GM21529 (cell line): ENCODE data around the gene FIBCD1.
"Not testable (repeated sequence)": the region's sequence is repeated elsewhere in the genome, so short reads cannot be mapped to it uniquely, and the experiment has no call there.

Source experiments
- ATAC-seq: cut with Tn5 transposase; IDR thresholded peaks from one replicate; pipeline ENCODE4 v1.9.1; 2021; ENCODE audit not compliant: unreplicated experiment

FIBCD1 gene

DNA sequence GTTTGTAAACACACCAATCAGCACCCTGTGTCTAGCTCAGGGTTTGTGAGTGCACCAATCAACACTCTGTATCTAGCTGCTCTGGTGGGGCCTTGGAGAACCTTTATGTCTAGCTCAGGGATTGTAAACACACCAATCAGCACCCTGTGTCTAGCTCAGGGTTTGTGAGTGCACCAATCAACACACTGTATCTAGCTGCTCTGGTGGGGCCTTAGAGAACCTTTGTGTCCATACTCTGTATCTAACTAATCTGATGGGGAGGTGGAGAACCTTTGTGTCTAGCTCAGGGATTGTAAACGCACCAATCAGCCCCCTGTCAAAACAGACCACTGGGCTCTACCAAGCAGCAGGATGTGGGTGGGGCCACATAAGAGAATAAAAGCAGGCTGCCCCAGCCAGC, 28.4 kb downstream of the FIBCD1 start:
- not testable (repeated sequence) for ATAC-seq

DNA sequence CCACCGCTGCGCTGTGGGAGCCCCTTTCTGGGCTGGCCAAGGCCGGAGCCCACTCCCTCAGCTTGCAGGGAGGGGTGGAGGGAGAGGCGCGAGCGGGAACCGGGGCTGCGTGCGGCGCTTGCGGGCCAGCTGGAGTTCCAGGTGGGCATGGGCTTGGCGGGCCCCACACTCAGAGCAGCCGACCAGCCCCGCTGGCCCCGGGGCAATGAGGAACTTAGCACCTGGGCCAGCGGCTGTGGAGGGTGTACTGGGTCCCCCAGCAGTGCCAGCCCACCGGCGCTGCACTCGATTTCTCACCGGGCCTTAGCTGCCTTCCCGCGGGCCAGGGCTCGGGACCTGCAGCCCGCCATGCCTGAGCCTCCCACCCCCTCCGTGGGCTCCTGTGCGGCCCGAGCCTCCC, 29.0 kb downstream of the FIBCD1 start:
- ATAC-seq, result not testable (repeated sequence)

DNA sequence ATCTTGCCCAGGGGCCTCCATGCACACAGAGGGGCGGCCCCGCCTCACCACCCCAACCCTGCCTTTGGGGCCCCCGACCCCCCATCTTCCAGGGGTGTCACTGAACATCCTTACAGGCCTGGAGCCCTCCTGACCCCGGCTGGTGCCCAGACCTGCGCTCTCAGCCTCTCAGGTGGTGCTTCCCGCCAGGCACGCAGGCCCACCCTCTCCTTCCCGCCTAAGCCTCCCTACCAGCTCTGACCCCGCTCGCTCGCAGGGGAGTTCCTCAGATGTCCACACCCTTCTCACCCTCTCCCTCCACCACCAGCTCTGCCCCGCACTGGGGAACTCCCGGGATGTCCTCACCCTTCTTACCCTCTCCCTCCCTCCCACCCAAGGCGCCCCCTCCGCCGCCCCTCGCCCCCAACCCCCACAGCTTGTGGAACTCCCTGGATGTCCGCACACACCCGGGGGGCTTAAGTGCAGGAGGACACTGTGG, 30.1 kb downstream of the FIBCD1 start:
- no peak for ATAC-seq

DNA sequence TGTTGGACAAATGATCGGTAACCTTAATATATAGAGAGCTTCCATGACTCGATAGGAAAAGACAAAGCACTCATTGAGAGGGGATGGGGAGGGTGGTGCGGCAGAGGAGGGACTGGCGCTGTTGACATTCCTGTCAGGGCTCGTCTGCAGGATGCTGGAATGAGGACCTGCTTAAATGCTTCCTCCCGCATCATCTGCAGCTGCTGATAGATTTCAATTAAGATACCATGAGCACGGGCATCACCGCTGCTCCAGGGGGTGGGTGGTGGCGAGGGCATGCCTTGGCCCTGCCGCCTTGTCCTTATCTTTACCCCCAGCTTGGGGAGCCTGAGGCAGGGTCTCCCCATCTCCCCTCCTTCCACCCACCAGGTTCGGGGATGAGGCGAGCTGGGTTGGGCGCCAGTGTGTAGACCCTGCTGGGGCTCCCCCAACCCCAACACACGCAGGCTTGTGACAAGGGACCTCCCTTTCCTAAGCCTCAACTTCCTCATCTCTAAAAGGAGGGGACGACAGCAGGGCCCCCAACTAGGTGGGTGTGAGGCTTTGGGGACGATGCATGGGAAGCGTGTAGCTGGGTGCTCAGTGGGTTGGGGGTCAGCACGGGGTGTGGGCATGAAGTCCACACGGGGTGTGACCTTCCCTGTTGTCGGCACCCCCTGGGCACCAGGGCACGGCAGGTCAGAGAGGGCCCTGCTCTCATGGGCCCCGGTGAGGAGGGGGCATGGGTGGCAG, 30.7 kb downstream of the FIBCD1 start:
- ATAC-seq, result no peak

DNA sequence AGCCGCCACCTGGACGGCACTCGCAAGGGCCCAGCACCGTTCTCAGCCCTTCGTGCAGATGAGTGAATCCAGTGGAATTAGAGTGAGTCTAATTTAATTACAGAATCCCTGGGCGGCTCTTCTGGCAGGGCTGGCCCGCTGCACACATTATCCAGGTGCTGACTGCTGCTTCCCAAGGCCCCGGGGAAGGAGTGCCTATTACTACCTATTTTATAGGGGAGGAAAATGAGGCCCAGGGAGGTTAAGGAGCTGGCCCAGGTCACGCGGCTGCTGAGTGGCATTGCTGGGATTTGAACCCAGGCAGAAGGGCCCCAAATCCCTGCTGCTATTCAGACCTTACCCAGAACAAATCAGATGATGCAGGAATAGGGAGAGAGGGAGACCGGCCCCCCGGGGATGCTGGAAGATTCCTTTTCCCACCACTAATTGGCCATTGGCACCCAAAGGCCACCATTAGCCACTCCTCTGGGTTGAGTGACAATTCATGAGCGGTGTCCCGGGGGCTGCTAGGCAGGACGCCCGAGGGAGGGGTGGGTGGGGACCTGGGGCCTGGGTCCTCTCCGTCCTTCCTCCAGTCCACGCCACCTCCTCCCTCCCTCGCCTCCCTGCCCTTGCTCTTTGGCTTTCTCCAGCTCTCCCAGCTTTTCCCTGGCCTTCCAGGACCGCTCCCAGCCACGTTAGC, 32.2 kb downstream of the FIBCD1 start:
- ATAC-seq, result no peak

DNA sequence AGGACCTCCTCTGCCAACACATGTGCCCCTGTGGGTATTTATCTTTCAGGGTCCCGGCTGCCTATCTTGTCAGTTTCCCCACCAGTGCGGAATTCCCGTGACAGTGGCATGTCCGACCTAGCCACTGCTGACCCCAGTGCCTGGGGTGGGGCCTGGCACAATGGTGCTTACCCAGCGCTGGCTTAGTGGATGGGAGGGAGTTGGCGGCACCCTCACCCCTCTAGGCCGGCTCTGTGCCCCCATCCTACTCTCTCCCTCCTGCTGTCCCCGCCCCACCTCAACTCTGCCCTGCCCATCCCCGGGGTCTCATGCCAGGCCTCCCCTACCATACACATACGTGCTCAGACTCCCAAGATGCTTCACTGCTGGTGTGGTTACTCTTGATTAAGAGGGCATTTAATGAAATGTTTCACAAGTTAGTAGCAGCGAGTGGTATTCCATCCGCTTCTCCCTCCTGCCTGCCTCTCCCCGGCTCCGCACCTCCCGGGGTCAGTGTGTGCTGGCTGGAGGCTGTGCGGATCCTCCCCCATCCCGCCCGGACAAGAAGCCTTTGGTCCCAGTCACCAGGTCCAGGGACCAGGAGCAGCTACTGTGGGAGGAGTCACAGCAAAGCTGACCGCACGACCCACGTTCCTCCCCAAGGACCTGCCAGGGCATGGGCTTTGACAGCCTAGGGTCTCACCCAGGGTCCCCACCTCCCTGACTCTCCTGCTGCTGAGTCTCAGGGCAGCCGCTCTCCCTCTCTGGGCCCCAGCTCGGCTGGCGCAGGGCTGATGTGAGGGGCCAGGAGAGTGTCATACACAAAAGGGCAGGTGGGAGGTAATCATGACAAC, 32.9 kb downstream of the FIBCD1 start:
- no peak for ATAC-seq

DNA sequence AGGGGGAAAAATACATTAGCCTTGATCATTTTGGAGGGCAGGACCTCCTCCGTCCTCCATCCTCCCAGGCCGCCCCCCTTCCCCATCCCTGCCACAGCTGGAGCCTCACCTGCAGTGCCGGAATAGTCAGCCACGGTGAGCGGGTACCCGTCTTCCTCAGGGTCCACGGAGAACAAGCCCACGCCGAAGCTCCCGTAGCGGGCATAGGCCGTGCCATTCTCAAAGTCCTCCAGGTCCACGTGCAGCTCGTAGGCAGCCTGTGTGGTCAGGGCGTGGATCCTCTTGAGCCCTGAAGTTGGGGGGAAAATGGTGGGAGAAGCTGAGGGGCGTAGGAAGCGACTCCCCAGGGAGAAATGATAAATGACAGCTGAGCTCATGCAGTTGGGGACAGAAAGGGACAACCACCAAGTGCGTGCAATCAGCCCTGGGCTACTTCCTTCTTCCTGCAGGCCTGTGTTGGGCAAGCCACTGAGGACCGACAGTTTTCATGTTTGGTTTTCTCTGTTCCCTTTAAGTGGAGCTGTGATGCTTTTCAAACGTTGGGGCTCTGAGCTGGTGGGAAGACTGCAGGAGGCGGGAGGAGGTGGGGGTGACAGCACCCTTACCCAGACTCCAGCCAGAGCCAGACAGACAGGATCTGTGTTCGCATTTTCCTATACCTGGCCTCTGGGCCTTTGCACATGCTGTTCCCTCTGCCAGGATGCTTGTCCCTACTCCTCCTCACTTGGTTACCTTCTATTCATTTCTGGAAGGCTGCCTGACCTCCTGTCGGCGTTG, 33.7 kb downstream of the FIBCD1 start:
- ATAC-seq, result no peak

DNA sequence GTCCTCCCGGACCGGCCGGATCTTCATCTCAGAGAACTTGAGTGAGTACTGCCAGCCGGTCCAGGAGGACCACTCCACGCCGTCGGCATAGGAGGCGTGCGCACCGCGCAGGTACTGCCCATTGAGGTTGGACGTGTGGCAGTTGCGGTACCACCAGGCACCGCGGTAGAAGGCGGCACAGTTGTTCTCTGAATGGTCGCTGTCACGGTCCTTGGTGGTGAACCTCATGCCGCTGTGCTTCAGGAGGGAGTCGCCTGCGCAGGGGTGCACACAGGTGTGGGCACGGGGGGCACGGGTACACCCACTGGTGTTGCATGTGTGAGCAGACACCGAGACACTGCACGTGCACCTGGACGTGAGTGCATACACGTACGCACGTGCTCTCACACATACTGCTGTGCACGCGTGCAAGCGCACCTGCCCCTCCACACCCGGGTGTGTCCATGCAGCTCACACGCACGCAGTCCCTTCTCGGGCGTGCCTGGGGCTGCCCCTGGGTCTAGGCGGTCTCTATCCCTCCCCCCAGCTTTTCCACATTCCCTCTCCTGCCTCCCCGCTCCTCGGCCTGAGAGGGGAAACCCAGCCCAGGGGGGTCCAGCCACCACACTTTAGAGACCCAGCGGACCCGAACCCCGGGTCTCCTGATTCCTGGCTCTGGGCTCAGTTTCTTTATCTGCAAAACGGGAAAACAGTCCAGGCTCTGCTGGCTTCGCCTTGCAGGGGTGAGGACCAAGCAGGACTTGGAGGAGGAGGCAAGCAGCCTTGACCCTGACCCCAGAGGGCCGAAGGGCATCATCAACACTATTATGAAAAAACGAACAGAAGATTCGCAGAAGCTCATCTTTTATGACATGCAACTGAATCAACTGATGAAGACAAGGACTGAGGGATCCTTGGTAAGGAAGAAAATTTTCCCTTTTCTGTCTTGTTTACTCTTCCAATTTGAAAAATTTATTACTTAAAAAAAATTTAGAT, 34.7 kb downstream of the FIBCD1 start:
- no peak for ATAC-seq

DNA sequence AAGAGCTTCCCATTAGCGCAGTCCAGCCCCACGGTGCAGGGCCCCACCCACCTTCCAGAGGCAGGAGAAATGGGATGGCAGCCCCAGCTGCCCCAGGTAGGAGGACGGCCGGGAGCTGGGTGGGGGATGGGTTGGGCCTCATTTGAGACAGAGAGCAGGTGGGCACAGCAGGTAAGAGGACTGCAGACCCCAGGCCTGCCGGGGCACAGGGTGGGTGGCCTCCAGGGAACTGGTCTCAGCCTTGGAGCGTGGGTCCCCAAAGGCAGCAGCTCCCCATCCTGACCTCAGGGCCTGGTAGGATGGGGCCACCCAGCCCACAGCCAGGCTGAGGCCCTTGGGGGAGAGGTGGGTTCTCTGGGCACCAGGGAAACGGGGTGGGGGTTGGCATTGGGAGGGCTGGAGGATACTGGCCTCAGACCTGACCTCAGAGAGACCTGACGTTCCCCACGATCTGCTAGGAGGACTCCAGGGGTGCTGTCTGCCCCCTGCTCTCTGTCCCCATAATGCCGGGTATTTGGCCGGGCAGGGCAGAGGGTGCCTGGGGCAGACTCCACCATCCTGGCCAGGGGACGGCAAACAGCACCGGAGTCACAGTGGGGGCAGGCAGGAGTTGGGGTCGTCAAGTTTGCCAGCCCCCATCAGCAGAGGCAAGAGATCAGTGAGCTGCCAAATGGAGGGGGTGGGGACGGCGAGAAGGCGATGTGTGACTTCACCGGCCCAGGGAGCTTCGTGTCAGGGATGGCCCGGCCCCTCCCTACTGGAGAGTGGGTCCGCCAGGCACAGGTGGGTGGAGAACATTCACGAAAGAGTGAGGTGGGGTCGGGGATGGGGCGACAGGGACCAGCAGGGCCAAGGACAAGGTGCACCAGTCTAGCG, 35.6 kb downstream of the FIBCD1 start:
- no peak for ATAC-seq

DNA sequence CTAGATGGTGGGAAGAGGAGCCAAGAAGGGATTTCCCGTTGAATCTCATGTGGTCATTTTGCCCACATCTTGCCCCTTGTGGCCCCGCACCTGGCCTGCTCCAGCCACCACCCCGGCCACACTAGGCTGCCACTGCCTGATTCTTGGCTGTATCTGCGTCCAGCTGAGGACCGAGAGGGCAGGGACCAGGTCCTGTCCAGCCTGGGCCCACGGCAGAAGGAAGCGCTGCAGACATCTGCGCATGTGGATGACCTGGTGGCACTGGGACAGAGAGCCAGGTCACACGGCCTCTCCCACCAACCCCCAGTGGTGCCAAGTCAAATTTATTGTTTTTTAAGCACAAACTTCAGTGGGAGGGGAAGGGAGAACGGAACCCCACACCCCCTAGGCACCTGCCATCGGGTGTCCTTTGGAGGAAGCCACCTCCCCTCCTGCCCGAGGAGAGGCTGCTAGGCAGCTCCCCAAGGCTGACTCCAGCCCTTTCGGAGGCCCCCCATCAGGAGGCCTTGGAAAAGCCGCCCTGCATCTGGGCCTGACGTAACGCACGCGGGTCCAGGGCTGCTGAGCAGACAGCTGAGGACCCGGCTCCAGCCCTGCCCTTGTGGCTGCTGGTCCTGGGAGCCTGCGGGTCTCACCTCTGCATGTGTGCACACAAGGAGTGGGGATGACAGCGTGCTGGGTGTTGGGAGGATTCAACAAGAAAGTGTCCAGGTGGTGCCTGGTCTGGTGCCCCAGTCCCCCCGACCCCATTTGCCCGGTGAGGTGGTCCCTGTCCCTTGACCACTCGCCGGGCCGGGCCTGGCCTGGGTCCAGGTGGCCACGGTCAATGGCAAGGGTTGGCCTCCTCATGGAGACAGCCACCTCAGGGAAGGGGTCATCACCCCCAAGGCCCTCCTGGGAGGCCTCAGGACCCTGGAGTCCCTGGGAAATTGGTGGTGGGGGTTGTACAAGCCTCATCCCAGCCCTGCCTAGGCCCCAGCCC, 36.6 kb downstream of the FIBCD1 start:
- ATAC-seq, result no peak

DNA sequence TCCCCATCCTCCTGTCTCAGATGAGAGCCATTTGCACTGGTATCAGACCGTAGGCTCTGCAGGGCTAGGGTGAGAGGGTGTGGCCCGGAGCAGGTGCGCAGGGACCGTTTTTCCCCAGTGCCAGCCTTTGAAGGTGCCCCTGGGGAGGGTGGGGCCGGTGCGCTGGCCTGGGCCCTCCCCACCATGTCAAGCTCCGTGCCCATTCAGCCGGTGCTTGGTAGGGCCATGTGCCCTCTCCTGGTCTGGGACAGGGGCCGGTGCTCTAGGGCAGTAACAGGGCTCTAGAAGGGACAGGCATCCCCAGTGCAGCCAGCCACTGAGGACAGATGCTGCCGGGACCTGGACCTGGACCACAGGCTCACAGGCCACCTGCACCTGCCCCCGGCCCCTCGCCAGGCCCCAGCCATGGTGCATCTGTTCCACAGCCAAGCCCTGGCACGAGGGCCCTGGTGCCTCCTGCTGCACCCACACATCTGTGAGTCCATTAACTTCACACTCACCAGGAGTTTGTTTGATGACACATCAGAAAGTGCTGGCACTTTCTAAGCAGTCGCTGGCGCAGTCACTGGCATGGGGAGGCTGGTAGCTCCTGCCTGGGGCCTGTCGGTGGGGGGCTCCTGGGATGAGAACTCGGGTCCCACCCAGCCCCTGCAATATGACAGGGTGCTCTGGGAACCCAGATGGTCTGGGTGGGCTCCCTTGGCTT, 37.4 kb downstream of the FIBCD1 start:
- no peak for ATAC-seq

DNA sequence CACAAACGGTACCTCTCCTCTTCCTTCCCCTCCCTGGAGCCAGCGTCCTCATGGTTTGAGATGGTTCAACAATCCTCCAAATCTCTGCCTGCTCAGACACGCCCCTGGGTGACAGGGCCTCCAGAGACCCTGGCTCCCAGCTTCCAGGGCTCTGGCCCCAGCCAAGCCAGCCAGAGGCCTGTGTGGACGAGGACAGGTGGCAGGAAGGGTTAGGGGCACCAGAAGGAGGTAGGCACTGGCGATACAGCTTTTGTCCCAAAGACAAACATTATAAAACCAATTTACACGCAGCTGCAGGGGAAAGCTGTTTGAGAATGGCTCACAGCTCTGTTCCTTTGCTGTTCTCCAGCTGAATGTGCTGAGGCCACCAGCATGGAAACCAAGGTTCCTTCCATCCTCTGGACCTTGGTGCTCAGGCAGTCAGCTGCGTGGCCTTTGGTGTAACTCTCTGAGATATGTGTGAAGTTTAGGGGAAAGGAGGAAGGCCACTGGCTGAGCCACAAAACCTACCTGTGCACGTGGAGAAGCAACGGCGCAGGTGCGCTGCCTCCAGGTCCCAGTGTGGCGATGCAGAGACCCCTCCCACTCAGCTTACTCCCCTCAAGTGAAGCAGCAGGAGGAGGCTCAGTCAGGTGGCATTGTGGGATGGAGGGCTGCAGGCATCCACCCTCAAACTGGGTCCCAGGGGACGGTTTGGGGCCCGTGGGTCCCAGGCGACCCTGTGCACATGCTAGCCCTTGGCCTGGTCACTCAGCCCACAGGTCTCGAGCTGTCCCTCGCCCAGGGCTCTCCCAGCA, 38.1 kb downstream of the FIBCD1 start:
- ATAC-seq, result no peak

DNA sequence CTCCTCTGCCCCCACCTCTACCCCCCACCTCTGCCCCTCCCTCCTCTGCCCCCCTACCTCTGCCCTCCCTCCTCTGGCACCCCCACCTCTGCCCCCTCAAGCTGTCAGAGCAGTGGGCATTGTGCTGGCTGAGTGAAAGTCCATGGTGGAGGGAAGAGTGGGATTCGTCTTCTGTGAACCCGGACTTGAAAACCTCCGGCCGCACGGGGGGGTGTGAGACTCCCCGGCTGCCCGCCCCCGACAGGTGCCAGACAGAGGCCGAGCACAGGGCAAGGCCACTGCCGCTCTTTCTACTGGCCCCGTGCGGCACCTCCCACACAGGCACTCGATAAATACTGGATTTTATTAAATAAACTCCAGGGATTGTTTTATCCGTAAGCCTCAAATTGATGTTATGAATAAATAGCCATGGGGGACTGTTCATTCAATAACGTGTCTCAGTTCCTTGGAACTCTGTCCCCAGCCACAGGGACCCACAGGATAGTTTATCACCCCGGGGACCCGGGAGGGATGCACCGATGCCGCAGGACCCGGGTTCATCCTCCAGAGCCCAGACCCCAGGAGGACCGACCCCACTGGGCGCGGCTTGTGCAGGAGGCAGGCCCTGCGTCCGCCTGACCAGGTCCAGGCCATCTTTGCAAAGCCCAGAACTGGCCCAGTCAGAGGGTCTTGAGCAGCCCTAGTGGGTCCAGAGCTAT, 39.8 kb downstream of the FIBCD1 start:
- ATAC-seq, result no peak

DNA sequence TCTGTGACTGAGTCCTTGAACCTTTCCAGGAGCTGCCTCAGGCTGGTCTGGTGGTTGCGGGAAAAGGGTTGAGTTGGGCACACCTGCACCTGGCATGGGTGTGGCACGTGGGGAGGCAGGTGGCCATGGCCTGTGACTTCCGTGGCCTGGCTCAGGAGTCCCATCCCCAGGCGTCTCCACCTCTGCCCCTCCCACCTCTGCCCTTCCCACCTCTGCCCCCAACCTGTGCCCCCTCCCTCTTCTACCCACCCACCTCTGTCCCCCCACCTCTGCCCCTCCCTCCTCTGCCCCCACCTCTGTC, 40.5 kb downstream of the FIBCD1 start:
- ATAC-seq, result no peak

DNA sequence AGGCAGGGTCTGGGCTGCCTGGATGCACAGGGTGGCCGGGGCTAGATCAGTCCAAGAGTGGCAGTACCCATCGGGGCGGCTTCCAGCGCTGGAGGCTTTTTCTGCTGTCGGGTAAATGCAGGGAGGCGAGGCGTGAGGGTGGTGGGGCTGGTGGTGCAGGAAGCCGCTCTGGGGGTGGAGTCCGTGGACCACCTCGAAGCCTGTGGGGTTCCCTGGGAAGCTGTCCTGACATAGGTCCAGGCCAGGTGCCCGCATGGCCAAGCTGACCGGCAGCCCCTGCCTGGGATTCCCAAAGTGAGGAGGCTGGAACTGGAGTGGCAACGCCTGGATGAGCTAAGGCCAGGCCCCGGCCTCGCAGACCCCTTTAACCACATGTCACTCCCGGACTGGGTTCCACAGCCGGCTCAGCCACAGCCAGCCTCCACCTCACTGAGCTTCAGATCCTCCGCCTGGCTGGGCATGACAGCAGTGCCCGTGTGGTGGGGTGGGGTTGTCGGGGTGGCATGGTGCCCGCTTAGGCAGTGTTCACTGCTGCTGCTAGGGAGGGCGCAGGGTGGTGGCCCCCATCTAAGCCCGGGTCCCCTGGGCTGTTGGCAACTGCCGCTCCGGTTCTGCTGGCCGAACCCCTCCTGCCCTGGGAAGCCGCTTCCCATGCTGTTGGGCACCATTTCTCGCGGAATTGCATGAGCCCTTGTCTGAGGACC, 41.0 kb downstream of the FIBCD1 start:
- ATAC-seq, result no peak
